GM06990 (cell line): ENCODE results near the gene SOWAHD.

Source experiments
- DNase-seq: peaks from one replicate; pipeline ENCODE4 v3.0.0-alpha.2; 2011; ENCODE audit not compliant: insufficient read length; ENCODE audit errors: extremely low read depth
- H3K27me3 ChIP-seq: replicated peaks from 2 replicates; pipeline ENCODE4 v1.6.0; 2011; ENCODE audit warnings: low read length; ENCODE audit not compliant: control insufficient read depth, insufficient read depth
- H3K36me3 ChIP-seq: 2 replicates; pipeline ENCODE4 v1.5.1; 2011; ENCODE audit warnings: low read length; ENCODE audit not compliant: control insufficient read depth, insufficient read depth
- H3K4me3 ChIP-seq: replicated peaks from 2 replicates; pipeline ENCODE4 v1.5.1; 2011; ENCODE audit warnings: low read depth, mild to moderate bottlenecking, control low read depth, low read length
- CTCF ChIP-seq: IDR thresholded peaks from 2 replicates; pipeline ENCODE4 v1.5.1; 2011; ENCODE audit warnings: low read length, control low read depth, mild to moderate bottlenecking, inconsistent platforms; ENCODE audit not compliant: insufficient read depth, poor library complexity, severe bottlenecking

The SOWAHD gene

GRCh38 chrX:119753639-119754257 lies 4.6 kb upstream of the SOWAHD start:
- peak; percentile 59 for TF ChIP-seq CTCF
- no peak for DNase-seq

GRCh38 chrX:119755981-119756533 lies 2.3 kb upstream of the SOWAHD start:
- Histone ChIP-seq H3K27me3 (no peaks in the 10 kb centered on the region), H3K36me3 (no peaks in the 10 kb centered on the region), H3K4me3 (peak overlapping the region; percentile 47)
- TF ChIP-seq CTCF: no peak
- DNase-seq: peak; percentile 71

More at GRCh38 chrX:119753639-119754257, 4.6 kb upstream of the SOWAHD start:
- H3K36me3 ChIP-seq: no peaks in the 10 kb centered on the region
- no peaks in the 10 kb centered on the region for H3K27me3 ChIP-seq
- no peak overlapping the region for H3K4me3 ChIP-seq

- no peaks in the 10 kb centered on the region for H3K27me3 ChIP-seq
- H3K4me3 ChIP-seq: no peak overlapping the region
- DNase-seq: no peak
- H3K36me3 ChIP-seq: no peaks in the 10 kb centered on the region
- TF ChIP-seq CTCF: no peak
Measured at GRCh38 chrX:119756926-119757635, 1.3 kb upstream of the SOWAHD start.

GRCh38 chrX:119757646-119757978 lies 776 bp upstream of the SOWAHD start:
- TF ChIP-seq CTCF: no peak
- no peak for DNase-seq
- Histone ChIP-seq H3K4me3 (peak overlapping the region; percentile 64; the same call in 1 of the 2 replicates), H3K27me3 (no peaks in the 10 kb centered on the region), H3K36me3 (no peaks in the 10 kb centered on the region)

- peak overlapping the region; percentile 64 for H3K4me3 ChIP-seq
- no peak for TF ChIP-seq CTCF
- H3K36me3 ChIP-seq: no peaks in the 10 kb centered on the region
- peak; percentile 54 for DNase-seq
- H3K27me3 ChIP-seq: no peaks in the 10 kb centered on the region
Measured at GRCh38 chrX:119758731-119759247, 401 bp downstream of the SOWAHD start.
